Sigmoid colon (tissue), 4 donors: Measurements from ENCODE around the gene NUDT21.

ENCODE experiments used
- EP300 ChIP-seq, 4 donors: sonication (generic); formaldehyde crosslinking; IDR thresholded peaks; one replicate each; pipeline ENCODE4 v1.6.1; 2017; ENCODE audit warnings: antibody characterized with exemption in 4 of 4
- POLR2A ChIP-seq, 2 donors: fragments of 450-650 bp; IDR thresholded peaks; one replicate each; pipeline ENCODE4 v1.6.1; 2016; ENCODE audit warnings: antibody characterized with exemption in 2 of 2, mild to moderate bottlenecking in 2 of 2, moderate library complexity in 2 of 2
- POLR2AphosphoS5 ChIP-seq, 4 donors: sonication (generic); formaldehyde crosslinking; IDR thresholded peaks; one replicate each; pipeline ENCODE4 v1.6.1; 2017; ENCODE audit warnings: antibody characterized with exemption in 4 of 4
- TF ChIP-seq, protein P1 (sequence below), 4 experiments: fragments of 450-650 bp in 3 of 4; fragments of 200-600 bp in 1 of 4; IDR thresholded peaks; one replicate each; pipeline ENCODE4 v1.5.1; 2016 to 2019; ENCODE audit warnings: antibody characterized with exemption in 4 of 4, mild to moderate bottlenecking in 3 of 4, moderate library complexity in 2 of 4

DNA sequence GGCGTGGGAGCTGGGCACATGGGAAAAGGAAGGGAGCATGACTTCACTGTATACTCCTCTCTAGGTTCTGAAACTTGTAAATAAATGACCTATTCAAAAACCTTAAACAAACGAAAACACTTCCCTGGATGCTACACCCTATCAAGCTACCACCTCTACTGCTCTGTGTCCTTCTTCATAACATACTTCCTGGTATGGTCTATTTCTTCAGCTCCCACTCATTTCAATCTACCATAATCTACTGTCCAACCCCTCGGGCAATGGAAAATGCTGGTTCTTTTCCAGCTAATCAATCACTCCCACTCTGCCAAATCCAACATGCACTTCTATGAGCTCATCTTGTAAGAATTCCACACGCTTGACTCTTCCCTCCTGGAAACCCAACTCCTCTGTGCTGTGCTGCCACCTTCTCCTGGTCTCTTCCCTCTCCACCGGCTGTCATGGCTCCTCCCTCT lies 68.2 kb downstream of the NUDT21 start:
- TF ChIP-seq EP300 (IDR thresholded peaks at IDR 0.05), result no peak
- TF ChIP-seq POLR2A (IDR thresholded peaks at IDR 0.05), result no peak
- TF ChIP-seq, protein P1, sequence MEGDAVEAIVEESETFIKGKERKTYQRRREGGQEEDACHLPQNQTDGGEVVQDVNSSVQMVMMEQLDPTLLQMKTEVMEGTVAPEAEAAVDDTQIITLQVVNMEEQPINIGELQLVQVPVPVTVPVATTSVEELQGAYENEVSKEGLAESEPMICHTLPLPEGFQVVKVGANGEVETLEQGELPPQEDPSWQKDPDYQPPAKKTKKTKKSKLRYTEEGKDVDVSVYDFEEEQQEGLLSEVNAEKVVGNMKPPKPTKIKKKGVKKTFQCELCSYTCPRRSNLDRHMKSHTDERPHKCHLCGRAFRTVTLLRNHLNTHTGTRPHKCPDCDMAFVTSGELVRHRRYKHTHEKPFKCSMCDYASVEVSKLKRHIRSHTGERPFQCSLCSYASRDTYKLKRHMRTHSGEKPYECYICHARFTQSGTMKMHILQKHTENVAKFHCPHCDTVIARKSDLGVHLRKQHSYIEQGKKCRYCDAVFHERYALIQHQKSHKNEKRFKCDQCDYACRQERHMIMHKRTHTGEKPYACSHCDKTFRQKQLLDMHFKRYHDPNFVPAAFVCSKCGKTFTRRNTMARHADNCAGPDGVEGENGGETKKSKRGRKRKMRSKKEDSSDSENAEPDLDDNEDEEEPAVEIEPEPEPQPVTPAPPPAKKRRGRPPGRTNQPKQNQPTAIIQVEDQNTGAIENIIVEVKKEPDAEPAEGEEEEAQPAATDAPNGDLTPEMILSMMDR (IDR thresholded peaks at IDR 0.05), result no peak
- TF ChIP-seq POLR2AphosphoS5 (IDR thresholded peaks at IDR 0.05), result no peak
